ENCODE results near the gene DNASE1L2. TPM values are rescaled to one million over a fixed set of nuclear protein-coding genes. Genes with fewer than 3 reads are reported as not detected.
"Not testable (repeated sequence)": the region's sequence is repeated elsewhere in the genome, so short reads cannot be mapped to it uniquely, and the experiment has no call there.

Gene DNASE1L2
- total and polyA plus RNA-seq, 4 experiments from 2014 or later = 3.9 to 4.8 TPM; not detected in 2

- no peak for DNase-seq
These were observed 39.2 kb upstream of the DNASE1L2 start for GRCh38 chr16:2196981-2197511.

GRCh38 chr16:2197765-2198164 is 38.5 kb upstream of the DNASE1L2 start:
- Histone ChIP-seq H3K36me3 (ENCODE audit: insufficient read depth, low read length) (no peaks in the 10 kb centered on the region), H3K27me3 (ENCODE audit: insufficient read depth, low read length) (peaks cover 30% of the 10 kb centered on the region), H3K9me3 (ENCODE audit: control insufficient read depth in 1 of 2, low read length in 2 of 2) (no peaks in the 10 kb centered on the region), H3K27ac (ENCODE audit: low read depth, low read length) (no peak overlapping the region), H3K4me1 (ENCODE audit: insufficient read depth, low read length) (peaks cover 11% of the 10 kb centered on the region), H3K4me3 (ENCODE audit: low read length in 2 of 2) (no peak overlapping the region)
- no peaks in the 10 kb centered on the region for H3K36me3 Mint-ChIP-seq
- ChIA-PET CTCF (ENCODE audit: partially characterized antibody) (interaction anchor here (1.0 kb wide), 1 partner anchor 54 kb away, joined by 4 read pairs; the partner anchor contains the start of gene ECI1), POLR2A (ENCODE audit: partially characterized antibody) (interaction anchor here (0.6 to 1.5 kb wide), 2 partner anchors 10 to 17 kb away, joined by 3 read pairs; partner anchors contain the start of gene PGP)
- intact Hi-C loops (cut with micrococcal nuclease) = no loop called here
- DNase-seq = no peak
- peaks cover 2 to 13% (median 7%) of the 10 kb centered on the region in 4 donors for H3K4me1 Mint-ChIP-seq
- H3K4me3 Mint-ChIP-seq = peak overlapping the region in 6 of 8 donors; percentile 27 to 67 (median 56)
- peaks cover 16 to 17% of the 10 kb centered on the region in 2 donors for H3K27me3 Mint-ChIP-seq
- H3K27ac Mint-ChIP-seq = peak overlapping the region in 1 of 7 donors; percentile 19
- H3K9me3 Mint-ChIP-seq = no peaks in the 10 kb centered on the region

More at GRCh38 chr16:2196981-2197511, 39.2 kb upstream of the DNASE1L2 start:
- intact Hi-C loops (cut with micrococcal nuclease) = no loop called here
- Histone ChIP-seq H3K36me3 (ENCODE audit: insufficient read depth, low read length) (no peaks in the 10 kb centered on the region), H3K4me1 (ENCODE audit: insufficient read depth, low read length) (peaks cover 11% of the 10 kb centered on the region), H3K27me3 (ENCODE audit: insufficient read depth, low read length) (peaks cover 30% of the 10 kb centered on the region), H3K9me3 (ENCODE audit: control insufficient read depth in 1 of 2, low read length in 2 of 2) (no peaks in the 10 kb centered on the region), H3K27ac (ENCODE audit: low read depth, low read length) (no peak overlapping the region), H3K4me3 (ENCODE audit: low read length in 2 of 2) (no peak overlapping the region)
- ChIA-PET POLR2A (ENCODE audit: partially characterized antibody) (interaction anchor here (1.5 to 3.6 kb wide), 2 partner anchors 8 to 18 kb away, joined by 3 to 24 read pairs; partner anchors contain the start of genes MLST8 and PGP), CTCF (ENCODE audit: partially characterized antibody) (no interaction called here)
- Mint-ChIP-seq H3K9me3 (no peaks in the 10 kb centered on the region), H3K4me1 (peaks cover 2 to 13% (median 7%) of the 10 kb centered on the region in 4 donors), H3K36me3 (no peaks in the 10 kb centered on the region), H3K4me3 (peak overlapping the region in 7 of 8 donors; percentile 17 to 62 (median 43)), H3K27ac (no peak overlapping the region), H3K27me3 (peaks cover 17 to 19% of the 10 kb centered on the region in 2 donors)

DNA sequence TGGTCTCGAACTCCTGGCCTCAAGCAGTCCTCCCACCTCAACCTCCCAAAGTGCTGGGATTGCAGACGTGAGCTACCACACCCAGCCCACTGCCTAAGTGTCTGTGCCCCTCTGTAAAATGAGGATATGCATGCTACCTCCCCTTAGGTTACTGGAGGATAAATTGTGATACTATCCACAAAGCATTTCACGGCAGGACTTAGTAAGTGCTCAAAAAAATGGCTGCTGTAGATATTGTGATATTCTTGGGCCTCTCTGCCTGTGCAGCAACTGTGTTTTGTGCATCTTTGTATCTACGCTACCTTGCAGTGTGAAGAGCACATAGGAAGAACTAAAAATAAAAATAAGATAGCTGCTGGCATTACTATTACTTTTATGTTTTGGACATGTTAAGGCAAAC is 38.0 kb upstream of the DNASE1L2 start:
- no peaks in the 10 kb centered on the region for H3K36me3 Mint-ChIP-seq
- Histone ChIP-seq H3K27me3 (ENCODE audit: insufficient read depth, low read length) (peaks cover 30% of the 10 kb centered on the region), H3K4me1 (ENCODE audit: insufficient read depth, low read length) (peaks cover 11% of the 10 kb centered on the region), H3K4me3 (ENCODE audit: low read length in 2 of 2) (no peak overlapping the region), H3K9me3 (ENCODE audit: control insufficient read depth in 1 of 2, low read length in 2 of 2) (no peaks in the 10 kb centered on the region), H3K36me3 (ENCODE audit: insufficient read depth, low read length) (no peaks in the 10 kb centered on the region), H3K27ac (ENCODE audit: low read depth, low read length) (no peak overlapping the region)
- H3K27me3 Mint-ChIP-seq = peaks cover 16 to 17% of the 10 kb centered on the region in 2 donors
- ChIA-PET CTCF (ENCODE audit: partially characterized antibody) (interaction anchor here (1.0 kb wide), 1 partner anchor 53 kb away, joined by 4 read pairs; the partner anchor contains the start of gene ECI1), POLR2A (ENCODE audit: partially characterized antibody) (interaction anchor here (0.6 kb wide), 1 partner anchor 10 kb away, joined by 3 read pairs; no protein-coding TSS in a partner anchor)
- H3K4me3 Mint-ChIP-seq = peak overlapping the region in 6 of 8 donors; percentile 6 to 67 (median 56)
- H3K4me1 Mint-ChIP-seq = peaks cover 2 to 13% (median 7%) of the 10 kb centered on the region in 4 donors
- no peak for DNase-seq
- no peaks in the 10 kb centered on the region for H3K9me3 Mint-ChIP-seq
- intact Hi-C loops (cut with micrococcal nuclease) = no loop called here
- H3K27ac Mint-ChIP-seq = no peak overlapping the region

DNA sequence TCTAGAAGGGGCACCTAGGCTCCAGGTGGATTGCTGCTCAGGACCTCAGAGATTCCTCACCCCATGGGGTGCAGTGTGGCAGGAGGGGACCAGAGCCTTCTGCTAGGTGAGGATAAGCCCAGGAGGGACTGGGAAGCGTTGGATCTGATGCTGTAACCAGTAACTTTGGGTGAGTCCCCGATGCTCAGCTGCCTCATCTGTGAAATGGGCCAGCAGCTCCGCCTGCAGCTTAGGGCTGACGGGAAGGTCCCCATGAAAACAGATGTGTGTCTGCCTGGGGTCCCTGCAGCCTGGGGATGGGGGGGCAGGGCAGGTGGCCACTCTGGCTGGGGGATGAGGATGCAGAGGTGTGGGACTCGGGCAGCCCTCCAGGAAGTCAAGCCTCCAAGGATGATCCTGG is 37.1 kb upstream of the DNASE1L2 start:
- Histone ChIP-seq H3K4me3 (ENCODE audit: low read length in 2 of 2) (no peak overlapping the region), H3K9me3 (ENCODE audit: control insufficient read depth in 1 of 2, low read length in 2 of 2) (no peaks in the 10 kb centered on the region), H3K4me1 (ENCODE audit: insufficient read depth, low read length) (peaks cover 11% of the 10 kb centered on the region), H3K36me3 (ENCODE audit: insufficient read depth, low read length) (no peaks in the 10 kb centered on the region), H3K27me3 (ENCODE audit: insufficient read depth, low read length) (peaks cover 30% of the 10 kb centered on the region), H3K27ac (ENCODE audit: low read depth, low read length) (no peak overlapping the region)
- Mint-ChIP-seq H3K9me3 (no peaks in the 10 kb centered on the region), H3K4me1 (peaks cover 2 to 18% (median 9%) of the 10 kb centered on the region in 4 donors), H3K27me3 (peaks cover 16 to 17% of the 10 kb centered on the region in 2 donors), H3K36me3 (no peaks in the 10 kb centered on the region), H3K4me3 (peak overlapping the region in 1 of 8 donors; percentile 27), H3K27ac (no peak overlapping the region)
- ChIA-PET POLR2A (ENCODE audit: partially characterized antibody) (no interaction called here), CTCF (ENCODE audit: partially characterized antibody) (no interaction called here)
- intact Hi-C loops (cut with micrococcal nuclease) = no loop called here
- no peak for DNase-seq

- H3K27ac Mint-ChIP-seq = no peak overlapping the region
- CTCF ChIA-PET (ENCODE audit: partially characterized antibody) = no interaction called here
- peaks cover 27% of the 10 kb centered on the region for H3K27me3 ChIP-seq (ENCODE audit: insufficient read depth, low read length)
- no peaks in the 10 kb centered on the region for H3K36me3 ChIP-seq (ENCODE audit: insufficient read depth, low read length)
- peaks cover 15% of the 10 kb centered on the region for H3K4me1 ChIP-seq (ENCODE audit: insufficient read depth, low read length)
- peaks cover 0 to 2% of the 10 kb centered on the region in 2 donors for H3K36me3 Mint-ChIP-seq
- DNase-seq = no peak
- intact Hi-C loops (cut with micrococcal nuclease) = no loop called here
- POLR2A ChIA-PET (ENCODE audit: partially characterized antibody) = no interaction called here
- no peaks in the 10 kb centered on the region for H3K9me3 Mint-ChIP-seq
- H3K4me3 ChIP-seq (ENCODE audit: low read length in 2 of 2) = no peak overlapping the region
- H3K27ac ChIP-seq (ENCODE audit: low read depth, low read length) = no peak overlapping the region
- peaks cover 5 to 22% (median 12%) of the 10 kb centered on the region in 4 donors for H3K4me1 Mint-ChIP-seq
- peaks cover 14 to 17% of the 10 kb centered on the region in 2 donors for H3K27me3 Mint-ChIP-seq
- H3K4me3 Mint-ChIP-seq = no peak overlapping the region
- H3K9me3 ChIP-seq (ENCODE audit: control insufficient read depth in 1 of 2, low read length in 2 of 2) = no peaks in the 10 kb centered on the region
These were observed 36.6 kb upstream of the DNASE1L2 start for GRCh38 chr16:2199621-2200139.

DNA sequence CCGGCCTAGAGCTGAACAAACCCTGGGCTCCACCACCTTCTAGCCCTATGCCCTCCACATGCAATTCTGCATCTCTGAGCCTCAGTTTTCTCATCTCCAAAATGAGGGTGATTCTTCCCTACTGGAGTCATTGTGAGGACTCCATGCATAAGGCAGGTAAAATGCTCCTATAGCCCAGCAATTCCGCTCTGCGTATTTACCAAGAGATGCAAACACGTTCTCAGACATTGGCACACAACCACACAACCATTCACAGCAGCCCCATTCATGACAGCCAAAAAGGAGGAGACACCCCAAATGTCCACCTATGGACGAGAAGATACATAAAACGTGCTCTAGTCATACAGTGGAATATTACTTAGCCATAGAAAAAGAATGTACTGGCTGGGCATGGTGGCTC is 35.9 kb upstream of the DNASE1L2 start:
- DNase-seq = no peak
- Histone ChIP-seq H3K27ac (ENCODE audit: low read depth, low read length) (no peak overlapping the region), H3K4me1 (ENCODE audit: insufficient read depth, low read length) (peaks cover 12% of the 10 kb centered on the region), H3K4me3 (ENCODE audit: low read length in 2 of 2) (no peak overlapping the region), H3K27me3 (ENCODE audit: insufficient read depth, low read length) (peaks cover 21% of the 10 kb centered on the region), H3K9me3 (ENCODE audit: control insufficient read depth in 1 of 2, low read length in 2 of 2) (no peaks in the 10 kb centered on the region), H3K36me3 (ENCODE audit: insufficient read depth, low read length) (no peaks in the 10 kb centered on the region)
- ChIA-PET POLR2A (ENCODE audit: partially characterized antibody) (no interaction called here), CTCF (ENCODE audit: partially characterized antibody) (no interaction called here)
- no peak overlapping the region for H3K4me3 Mint-ChIP-seq
- no peaks in the 10 kb centered on the region for H3K9me3 Mint-ChIP-seq
- H3K4me1 Mint-ChIP-seq = peaks cover 4 to 17% (median 10%) of the 10 kb centered on the region in 4 donors
- no peak overlapping the region for H3K27ac Mint-ChIP-seq
- peaks cover 0 to 2% of the 10 kb centered on the region in 2 donors for H3K36me3 Mint-ChIP-seq
- intact Hi-C loops (cut with micrococcal nuclease) = no loop called here
- peaks cover 10 to 13% of the 10 kb centered on the region in 2 donors for H3K27me3 Mint-ChIP-seq

GRCh38 chr16:2203119-2203688 is 33.0 kb upstream of the DNASE1L2 start:
- H3K36me3 ChIP-seq (ENCODE audit: insufficient read depth, low read length); H3K27me3 Mint-ChIP-seq; H3K4me3 ChIP-seq (ENCODE audit: low read length in 2 of 2); H3K27ac ChIP-seq (ENCODE audit: low read depth, low read length); H3K27me3 ChIP-seq (ENCODE audit: insufficient read depth, low read length); intact Hi-C loops (cut with micrococcal nuclease); DNase-seq; H3K9me3 Mint-ChIP-seq; H3K9me3 ChIP-seq (ENCODE audit: control insufficient read depth in 1 of 2, low read length in 2 of 2): not testable (repeated sequence)
- Mint-ChIP-seq H3K27ac (peak overlapping the region in 5 of 7 donors; percentile 13 to 87 (median 58)), H3K4me1 (peaks cover 12 to 30% (median 18%) of the 10 kb centered on the region in 4 donors), H3K4me3 (peak overlapping the region in 7 of 8 donors; percentile 54 to 78 (median 60)), H3K36me3 (peaks cover 6 to 14% of the 10 kb centered on the region in 2 donors)
- POLR2A ChIA-PET (ENCODE audit: partially characterized antibody) = interaction anchor here (0.9 to 5.3 kb wide), 5 partner anchors 8 to 49 kb away, joined by 3 to 24 read pairs (median 15); partner anchors contain the start of genes CASKIN1, E4F1, ECI1 and PGP
- CTCF ChIA-PET (ENCODE audit: partially characterized antibody) = interaction anchor here (0.6 to 0.7 kb wide), 2 partner anchors 135 to 696 kb away, joined by 3 to 4 read pairs; no protein-coding TSS in a partner anchor
- peaks cover 26% of the 10 kb centered on the region for H3K4me1 ChIP-seq (ENCODE audit: insufficient read depth, low read length)

Measured in CD4-positive, alpha-beta memory T cell (primary cell).